ENCODE data around the gene ONECUT2. TPM values are rescaled to one million over a fixed set of nuclear protein-coding genes. Genes with fewer than 3 reads are reported as not detected.

Gene ONECUT2
- total and polyA plus RNA-seq, 4 donors: 1.8 to 5.7 (median 4.6) TPM

- TF ChIP-seq REST (IDR thresholded peaks at IDR 0.05) (no peak), FOXA1 (IDR thresholded peaks at IDR 0.05) (no peak), HNF4G (IDR thresholded peaks at IDR 0.05) (no peak), TAF1 (conservative IDR thresholded peaks at IDR 0.05) (no peak), FOXA2 (IDR thresholded peaks at IDR 0.05) (no peak)
Observed at GRCh38 chr18:57439985-57440330, 4.8 kb downstream of the ONECUT2 start (continued).

GRCh38 chr18:57440331-57441070, 5.3 kb downstream of the ONECUT2 start:
- no peak for DNase-seq (ENCODE audit: low spot score)
- Histone ChIP-seq H3K4me3 (ENCODE audit: low read depth in 1 of 3, low read length in 3 of 3) (no peak overlapping the region), H3K9ac (ENCODE audit: low read depth in 1 of 2, low read length in 2 of 2) (no peak overlapping the region), H3K4me1 (ENCODE audit: control insufficient read depth in 4 of 4, insufficient read depth in 4 of 4, low read length in 3 of 4) (peaks cover 18 to 76% (median 59%) of the 10 kb centered on the region in 4 donors), H3K9me3 (ENCODE audit: control insufficient read depth in 4 of 4, low read length in 3 of 4) (no peaks in the 10 kb centered on the region), H3K27me3 (ENCODE audit: control insufficient read depth in 4 of 4, insufficient read depth in 4 of 4, low read length in 3 of 4) (no peaks in the 10 kb centered on the region), H3K36me3 (ENCODE audit: control insufficient read depth in 4 of 4, insufficient read depth in 3 of 4, low read depth in 1 of 4, low read length in 3 of 4) (no peaks in the 10 kb centered on the region), H3K27ac (ENCODE audit: low read depth in 1 of 2, low read length in 2 of 2) (peak overlapping the region; percentile 48 to 70)
- WGBS: 50% methylated on average over 60 of the region's 60 CpGs
- TF ChIP-seq JUND (IDR thresholded peaks at IDR 0.05) (no peak), MAX (IDR thresholded peaks at IDR 0.05) (no peak), REST (IDR thresholded peaks at IDR 0.05) (no peak), TAF1 (conservative IDR thresholded peaks at IDR 0.05) (no peak), HNF4A (conservative IDR thresholded peaks at IDR 0.05) (no peak), GABPA (IDR thresholded peaks at IDR 0.05 in 1 of 2, conservative IDR thresholded peaks at IDR 0.05 in 1 of 2) (no peak), ATF3 (IDR thresholded peaks at IDR 0.05) (no peak), FOXA1 (IDR thresholded peaks at IDR 0.05) (no peak)
